Osteoblast (primary cell): ENCODE measurements around the gene PCED1B. TPM values are rescaled to one million over a fixed set of nuclear protein-coding genes. Genes with fewer than 3 reads are reported as not detected.

Experiments
- DNase-seq: peaks from one replicate; pipeline ENCODE4 v3.0.0; 2011; ENCODE audit warnings: low spot score, mixed read lengths; ENCODE audit not compliant: insufficient read length; ENCODE audit errors: missing footprints
- H2AFZ ChIP-seq: 2 replicates; pipeline ENCODE4 v1.6.0; 2011; ENCODE audit warnings: mild to moderate bottlenecking, low read length
- H3K27ac ChIP-seq: 2 replicates; pipeline ENCODE4 v1.5.1; 2011; ENCODE audit warnings: mild to moderate bottlenecking, low read depth, low read length, moderate library complexity
- H3K27me3 ChIP-seq: 2 replicates; pipeline ENCODE4 v1.6.0; 2012; ENCODE audit warnings: mild to moderate bottlenecking, control low read depth, inconsistent platforms, low read length, moderate library complexity; ENCODE audit not compliant: insufficient read depth
- H3K36me3 ChIP-seq: 2 replicates; pipeline ENCODE4 v1.5.1; 2011; ENCODE audit warnings: mild to moderate bottlenecking, low read length, control low read depth, moderate library complexity; ENCODE audit not compliant: insufficient read depth
- H3K4me1 ChIP-seq: 2 replicates; pipeline ENCODE4 v1.5.1; 2011; ENCODE audit warnings: mild to moderate bottlenecking, low read length, control low read depth, moderate library complexity; ENCODE audit not compliant: insufficient read depth
- H3K4me2 ChIP-seq: 2 replicates; pipeline ENCODE4 v1.6.0; 2011; ENCODE audit warnings: mild to moderate bottlenecking, low read length; ENCODE audit not compliant: insufficient read depth
- H3K4me3 ChIP-seq: fragments of 200-600 bp; sonication (generic); 3 replicates; pipeline ENCODE4 v1.5.1; 2012; ENCODE audit warnings: mild to moderate bottlenecking, low read length, inconsistent platforms; ENCODE audit not compliant: insufficient read depth
- H3K79me2 ChIP-seq: 2 replicates; pipeline ENCODE4 v1.6.0; 2012; ENCODE audit warnings: mild to moderate bottlenecking, low read length, control low read depth, inconsistent platforms; ENCODE audit not compliant: insufficient read depth
- H3K9me3 ChIP-seq: 2 replicates; pipeline ENCODE4 v1.5.1; 2011; ENCODE audit warnings: low read depth, low read length, control low read depth
- H4K20me1 ChIP-seq: 2 replicates; pipeline ENCODE4 v1.6.0; 2012; ENCODE audit warnings: mild to moderate bottlenecking, low read length, control low read depth; ENCODE audit not compliant: insufficient read depth
- total RNA-seq: library from RNA; depleted of rRNA; stranded (reverse); fragments of >200 nt; gene quantifications from 2 replicates; pipeline ENCODE4 v1.2.3, GENCODE V29; 2012
- TF ChIP-seq, protein P1 (sequence below): IDR thresholded peaks from 2 replicates; pipeline ENCODE4 v1.5.1; 2011; ENCODE audit warnings: mild to moderate bottlenecking, low read depth, low read length, moderate library complexity; ENCODE audit errors: extremely low read depth

Gene PCED1B
- total RNA-seq, 1 donor = 0.36 TPM

DNA sequence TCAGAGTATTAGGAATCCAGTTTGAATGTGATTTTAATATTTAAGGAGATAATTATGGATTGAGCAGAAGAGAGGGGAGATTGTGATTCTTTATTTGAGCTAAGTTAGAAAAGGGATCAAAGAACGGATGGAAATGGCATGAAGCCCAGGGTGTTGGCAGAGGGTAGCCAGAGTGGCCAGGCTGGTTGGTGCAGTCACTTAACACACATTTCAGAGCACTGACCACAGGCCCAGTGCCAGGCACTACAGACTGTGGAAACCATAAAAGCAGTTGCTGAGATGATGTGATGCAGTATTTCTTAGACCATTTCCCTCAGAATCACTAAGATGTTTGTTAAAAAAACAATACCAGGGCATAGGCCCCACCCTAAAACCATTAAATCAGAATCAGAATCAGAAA is 168.0 kb downstream of the PCED1B start:
- no peaks in the 10 kb centered on the region for H3K79me2 ChIP-seq
- H4K20me1 ChIP-seq = no peaks in the 10 kb centered on the region
- TF ChIP-seq, protein P1, sequence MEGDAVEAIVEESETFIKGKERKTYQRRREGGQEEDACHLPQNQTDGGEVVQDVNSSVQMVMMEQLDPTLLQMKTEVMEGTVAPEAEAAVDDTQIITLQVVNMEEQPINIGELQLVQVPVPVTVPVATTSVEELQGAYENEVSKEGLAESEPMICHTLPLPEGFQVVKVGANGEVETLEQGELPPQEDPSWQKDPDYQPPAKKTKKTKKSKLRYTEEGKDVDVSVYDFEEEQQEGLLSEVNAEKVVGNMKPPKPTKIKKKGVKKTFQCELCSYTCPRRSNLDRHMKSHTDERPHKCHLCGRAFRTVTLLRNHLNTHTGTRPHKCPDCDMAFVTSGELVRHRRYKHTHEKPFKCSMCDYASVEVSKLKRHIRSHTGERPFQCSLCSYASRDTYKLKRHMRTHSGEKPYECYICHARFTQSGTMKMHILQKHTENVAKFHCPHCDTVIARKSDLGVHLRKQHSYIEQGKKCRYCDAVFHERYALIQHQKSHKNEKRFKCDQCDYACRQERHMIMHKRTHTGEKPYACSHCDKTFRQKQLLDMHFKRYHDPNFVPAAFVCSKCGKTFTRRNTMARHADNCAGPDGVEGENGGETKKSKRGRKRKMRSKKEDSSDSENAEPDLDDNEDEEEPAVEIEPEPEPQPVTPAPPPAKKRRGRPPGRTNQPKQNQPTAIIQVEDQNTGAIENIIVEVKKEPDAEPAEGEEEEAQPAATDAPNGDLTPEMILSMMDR = no peak
- no peaks in the 10 kb centered on the region for H3K27me3 ChIP-seq
- no peak overlapping the region for H3K27ac ChIP-seq
- H3K4me2 ChIP-seq = no peak overlapping the region
- no peak overlapping the region for H2AFZ ChIP-seq
- no peaks in the 10 kb centered on the region for H3K36me3 ChIP-seq
- no peak overlapping the region for H3K4me3 ChIP-seq
- DNase-seq = no peak
- no peaks in the 10 kb centered on the region for H3K9me3 ChIP-seq
- peaks cover 3% of the 10 kb centered on the region for H3K4me1 ChIP-seq

- no peaks in the 10 kb centered on the region for H3K36me3 ChIP-seq
- no peaks in the 10 kb centered on the region for H4K20me1 ChIP-seq
- TF ChIP-seq, protein P1 = no peak
- no peaks in the 10 kb centered on the region for H3K27me3 ChIP-seq
- H3K27ac ChIP-seq = no peak overlapping the region
- no peaks in the 10 kb centered on the region for H3K9me3 ChIP-seq
- H3K79me2 ChIP-seq = no peaks in the 10 kb centered on the region
- no peak for DNase-seq
- H3K4me2 ChIP-seq = no peak overlapping the region
- H3K4me1 ChIP-seq = peaks cover 3% of the 10 kb centered on the region
- H3K4me3 ChIP-seq = no peak overlapping the region
- H2AFZ ChIP-seq = no peak overlapping the region
Measured at GRCh38 chr12:47249082-47249481, 169.7 kb downstream of the PCED1B start.

GRCh38 chr12:47249719-47250357 is 170.4 kb downstream of the PCED1B start:
- TF ChIP-seq, protein P1 = no peak
- H2AFZ ChIP-seq = no peak overlapping the region

DNA sequence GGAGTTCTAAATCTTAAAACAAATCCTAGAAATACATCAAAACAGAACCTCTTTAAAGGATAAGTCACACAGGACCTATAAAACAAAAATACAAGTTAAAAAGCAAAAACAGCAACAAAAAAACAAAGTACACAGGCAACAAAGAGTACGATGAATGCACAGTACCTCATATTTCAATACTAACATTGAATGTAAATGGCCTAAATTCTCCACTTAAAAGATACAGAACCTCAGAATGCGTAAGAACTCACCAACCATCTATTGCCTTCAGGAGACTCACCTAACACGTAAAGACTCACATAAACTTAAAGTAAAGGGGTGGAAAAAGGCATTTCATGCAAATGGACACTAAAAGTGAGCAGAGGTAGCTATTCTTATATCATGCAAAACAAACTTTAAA is 172.5 kb downstream of the PCED1B start:
- no peak for DNase-seq
- TF ChIP-seq, protein P1 = no peak
- H3K9me3 ChIP-seq = no peaks in the 10 kb centered on the region
- no peaks in the 10 kb centered on the region for H3K27me3 ChIP-seq
- no peak overlapping the region for H3K4me2 ChIP-seq
- peaks cover 3% of the 10 kb centered on the region for H3K4me1 ChIP-seq
- no peaks in the 10 kb centered on the region for H3K79me2 ChIP-seq
- H3K27ac ChIP-seq = no peak overlapping the region
- no peaks in the 10 kb centered on the region for H4K20me1 ChIP-seq
- no peaks in the 10 kb centered on the region for H3K36me3 ChIP-seq
- no peak overlapping the region for H3K4me3 ChIP-seq
- no peak overlapping the region for H2AFZ ChIP-seq

More at GRCh38 chr12:47249719-47250357, 170.4 kb downstream of the PCED1B start:
- Histone ChIP-seq H3K4me2 (no peak overlapping the region), H3K9me3 (no peaks in the 10 kb centered on the region), H3K4me3 (no peak overlapping the region), H3K27me3 (no peaks in the 10 kb centered on the region), H3K27ac (no peak overlapping the region), H3K4me1 (peaks cover 3% of the 10 kb centered on the region), H3K79me2 (no peaks in the 10 kb centered on the region), H4K20me1 (no peaks in the 10 kb centered on the region), H3K36me3 (no peaks in the 10 kb centered on the region)
- DNase-seq = no peak
